ENCODE data around the gene POU2AF3. TPM values are rescaled to one million over a fixed set of nuclear protein-coding genes. Genes with fewer than 3 reads are reported as not detected.

Gene POU2AF3
- total RNA-seq, 1 experiment from 2014 or later = not detected

DNA sequence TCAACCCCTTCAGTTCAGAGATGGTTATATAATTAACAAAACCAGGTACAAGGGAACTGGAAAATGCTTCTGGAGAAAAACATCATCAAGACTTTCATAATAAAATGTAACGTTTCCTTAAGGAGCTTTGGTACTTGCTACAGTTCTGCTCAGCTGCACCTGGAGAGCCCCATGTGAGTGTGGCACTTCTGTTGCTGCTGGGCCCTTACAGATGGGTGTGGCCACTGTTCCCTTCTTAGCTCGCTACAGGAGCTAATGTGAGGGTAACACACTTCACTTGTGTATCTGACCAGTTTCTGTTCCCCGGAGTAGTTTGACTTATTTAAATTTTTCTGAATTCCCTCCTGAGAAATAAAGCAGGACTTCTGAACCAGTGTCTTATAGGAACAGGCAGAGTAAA, 4.0 kb downstream of the POU2AF3 start:
- Histone ChIP-seq H3K4me1 (ENCODE audit: control insufficient read depth in 1 of 2, insufficient read depth in 2 of 2, low read length in 2 of 2) (no peaks in the 10 kb centered on the region), H3K36me3 (ENCODE audit: control insufficient read depth in 1 of 2, insufficient read depth in 2 of 2, low read length in 2 of 2) (no peaks in the 10 kb centered on the region), H3K9me3 (ENCODE audit: control insufficient read depth in 1 of 2, insufficient read depth in 1 of 2, low read depth in 1 of 2, low read length in 2 of 2) (no peaks in the 10 kb centered on the region), H3K4me2 (ENCODE audit: low read length) (no peak overlapping the region), H4K20me1 (ENCODE audit: insufficient read depth) (no peaks in the 10 kb centered on the region), H3K27me3 (ENCODE audit: insufficient read depth, low read length) (peaks cover 24% of the 10 kb centered on the region), H3K27ac (ENCODE audit: low read depth, low read length) (no peak overlapping the region), H2AFZ (ENCODE audit: low read depth, low read length, poor library complexity, severe bottlenecking) (no peak overlapping the region), H3K9ac (ENCODE audit: low read length) (no peak overlapping the region), H3K4me3 (replicated peaks in 1 of 2; ENCODE audit: low read depth in 1 of 2, low read length in 2 of 2) (no peak overlapping the region), H3K79me2 (ENCODE audit: insufficient read depth, low read length) (no peaks in the 10 kb centered on the region), H3K9me2 (ENCODE audit: insufficient read depth) (no peaks in the 10 kb centered on the region)
- no TSS peak for BruUV-seq (replicated peaks)
- DNase-seq (ENCODE audit: low read depth, low spot score) = no peak
- ChIA-PET RAD21 (ENCODE audit: low non-redundant PET in 1 of 2, low total read pairs in 2 of 2, uncharacterized antibody in 2 of 2, unreplicated experiment in 2 of 2) (no interaction called here), CTCF (no interaction called here), POLR2A (no interaction called here)
- TF ChIP-seq ZNF274 (IDR thresholded peaks at IDR 0.05; ENCODE audit: low read depth, low read length) (no peak), YY1 (IDR thresholded peaks at IDR 0.05; ENCODE audit: extremely low read depth, insufficient replicate concordance, low read depth, low read length) (no peak), POLR2AphosphoS5 (IDR thresholded peaks at IDR 0.05; ENCODE audit: low read depth, low read length) (no peak), EGR1 (IDR thresholded peaks at IDR 0.05; ENCODE audit: low read depth) (no peak), CEBPB (IDR thresholded peaks at IDR 0.05; ENCODE audit: low read depth) (no peak), POLR2A (IDR thresholded peaks at IDR 0.05; ENCODE audit: borderline replicate concordance, extremely low read depth, insufficient read depth, insufficient read length) (no peak), ELF1 (IDR thresholded peaks at IDR 0.05; ENCODE audit: borderline replicate concordance, low read depth) (no peak), ZFX (IDR thresholded peaks at IDR 0.05) (no peak), RAD21 (IDR thresholded peaks at IDR 0.05; ENCODE audit: low read depth) (no peak), SIN3A (IDR thresholded peaks at IDR 0.05; ENCODE audit: low read depth) (no peak), TCF7L2 (IDR thresholded peaks at IDR 0.05; ENCODE audit: borderline replicate concordance, extremely low read depth, insufficient read depth, insufficient read length) (no peak), SP1 (IDR thresholded peaks at IDR 0.05; ENCODE audit: low read depth) (no peak)
- TF ChIP-seq, protein P1, sequence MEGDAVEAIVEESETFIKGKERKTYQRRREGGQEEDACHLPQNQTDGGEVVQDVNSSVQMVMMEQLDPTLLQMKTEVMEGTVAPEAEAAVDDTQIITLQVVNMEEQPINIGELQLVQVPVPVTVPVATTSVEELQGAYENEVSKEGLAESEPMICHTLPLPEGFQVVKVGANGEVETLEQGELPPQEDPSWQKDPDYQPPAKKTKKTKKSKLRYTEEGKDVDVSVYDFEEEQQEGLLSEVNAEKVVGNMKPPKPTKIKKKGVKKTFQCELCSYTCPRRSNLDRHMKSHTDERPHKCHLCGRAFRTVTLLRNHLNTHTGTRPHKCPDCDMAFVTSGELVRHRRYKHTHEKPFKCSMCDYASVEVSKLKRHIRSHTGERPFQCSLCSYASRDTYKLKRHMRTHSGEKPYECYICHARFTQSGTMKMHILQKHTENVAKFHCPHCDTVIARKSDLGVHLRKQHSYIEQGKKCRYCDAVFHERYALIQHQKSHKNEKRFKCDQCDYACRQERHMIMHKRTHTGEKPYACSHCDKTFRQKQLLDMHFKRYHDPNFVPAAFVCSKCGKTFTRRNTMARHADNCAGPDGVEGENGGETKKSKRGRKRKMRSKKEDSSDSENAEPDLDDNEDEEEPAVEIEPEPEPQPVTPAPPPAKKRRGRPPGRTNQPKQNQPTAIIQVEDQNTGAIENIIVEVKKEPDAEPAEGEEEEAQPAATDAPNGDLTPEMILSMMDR (IDR thresholded peaks at IDR 0.05 in 2 of 3, conservative IDR thresholded peaks at IDR 0.05 in 1 of 3; ENCODE audit: borderline replicate concordance in 1 of 3, insufficient read depth in 1 of 3, low read depth in 2 of 3, low read length in 2 of 3) = no peak
- TF ChIP-seq, protein P2, sequence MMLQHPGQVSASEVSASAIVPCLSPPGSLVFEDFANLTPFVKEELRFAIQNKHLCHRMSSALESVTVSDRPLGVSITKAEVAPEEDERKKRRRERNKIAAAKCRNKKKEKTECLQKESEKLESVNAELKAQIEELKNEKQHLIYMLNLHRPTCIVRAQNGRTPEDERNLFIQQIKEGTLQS (IDR thresholded peaks at IDR 0.05) = no peak
- TF ChIP-seq, protein P3, sequence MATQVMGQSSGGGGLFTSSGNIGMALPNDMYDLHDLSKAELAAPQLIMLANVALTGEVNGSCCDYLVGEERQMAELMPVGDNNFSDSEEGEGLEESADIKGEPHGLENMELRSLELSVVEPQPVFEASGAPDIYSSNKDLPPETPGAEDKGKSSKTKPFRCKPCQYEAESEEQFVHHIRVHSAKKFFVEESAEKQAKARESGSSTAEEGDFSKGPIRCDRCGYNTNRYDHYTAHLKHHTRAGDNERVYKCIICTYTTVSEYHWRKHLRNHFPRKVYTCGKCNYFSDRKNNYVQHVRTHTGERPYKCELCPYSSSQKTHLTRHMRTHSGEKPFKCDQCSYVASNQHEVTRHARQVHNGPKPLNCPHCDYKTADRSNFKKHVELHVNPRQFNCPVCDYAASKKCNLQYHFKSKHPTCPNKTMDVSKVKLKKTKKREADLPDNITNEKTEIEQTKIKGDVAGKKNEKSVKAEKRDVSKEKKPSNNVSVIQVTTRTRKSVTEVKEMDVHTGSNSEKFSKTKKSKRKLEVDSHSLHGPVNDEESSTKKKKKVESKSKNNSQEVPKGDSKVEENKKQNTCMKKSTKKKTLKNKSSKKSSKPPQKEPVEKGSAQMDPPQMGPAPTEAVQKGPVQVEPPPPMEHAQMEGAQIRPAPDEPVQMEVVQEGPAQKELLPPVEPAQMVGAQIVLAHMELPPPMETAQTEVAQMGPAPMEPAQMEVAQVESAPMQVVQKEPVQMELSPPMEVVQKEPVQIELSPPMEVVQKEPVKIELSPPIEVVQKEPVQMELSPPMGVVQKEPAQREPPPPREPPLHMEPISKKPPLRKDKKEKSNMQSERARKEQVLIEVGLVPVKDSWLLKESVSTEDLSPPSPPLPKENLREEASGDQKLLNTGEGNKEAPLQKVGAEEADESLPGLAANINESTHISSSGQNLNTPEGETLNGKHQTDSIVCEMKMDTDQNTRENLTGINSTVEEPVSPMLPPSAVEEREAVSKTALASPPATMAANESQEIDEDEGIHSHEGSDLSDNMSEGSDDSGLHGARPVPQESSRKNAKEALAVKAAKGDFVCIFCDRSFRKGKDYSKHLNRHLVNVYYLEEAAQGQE (IDR thresholded peaks at IDR 0.05; ENCODE audit: low read depth) = no peak
- TF ChIP-seq, protein P4, sequence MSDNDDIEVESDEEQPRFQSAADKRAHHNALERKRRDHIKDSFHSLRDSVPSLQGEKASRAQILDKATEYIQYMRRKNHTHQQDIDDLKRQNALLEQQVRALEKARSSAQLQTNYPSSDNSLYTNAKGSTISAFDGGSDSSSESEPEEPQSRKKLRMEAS (IDR thresholded peaks at IDR 0.05) = no peak
- ATAC-seq = no peak
- intact Hi-C loops (cut with micrococcal nuclease) = no loop called here

Data from HCT116 (cell line).